SH-SY5Y (cell line): ENCODE measurements around the gene BICRA.

Source experiments
- GATA2 ChIP-seq: IDR thresholded peaks from 2 replicates; pipeline ENCODE4 v1.6.1; 2011; ENCODE audit warnings: mild to moderate bottlenecking, low read depth, low read length
- GATA3 ChIP-seq: IDR thresholded peaks from 2 replicates; pipeline ENCODE4 v1.6.1; 2011; ENCODE audit warnings: low read depth, mild to moderate bottlenecking, low read length, moderate library complexity

- TF ChIP-seq GATA3 (no peak), GATA2 (no peak)
Measured at GRCh38 chr19:47682939-47683338, 74.0 kb downstream of the BICRA start.
